CD4-positive, alpha-beta T cell (primary cell): ENCODE measurements around the gene KCNMB4. TPM values are rescaled to one million over a fixed set of nuclear protein-coding genes. Genes with fewer than 3 reads are reported as not detected.

Experiments
- ATAC-seq: fragments of 200-7000 bp; cut with Tn5 transposase; one replicate; pipeline ENCODE4 v1.10.0; 2022; ENCODE audit warnings: mild to moderate bottlenecking; ENCODE audit not compliant: poor library complexity
- CTCF ChIA-PET: fragments of 350-600 bp; sonication (Branson Sonifier 250); formaldehyde crosslinking; loops from one replicate; lab custom pipeline; 2021; ENCODE audit warnings: antibody characterized with exemption, inconsistent platforms; lab: Charles Lee
- POLR2A ChIA-PET: fragments of 350-600 bp; sonication (Branson Sonifier 250); formaldehyde crosslinking; loops from one replicate; lab custom pipeline; 2021; ENCODE audit warnings: antibody characterized with exemption, inconsistent platforms; lab: Charles Lee
- DNase-seq, 14 experiments: peaks; one replicate each; pipeline ENCODE4 v3.0.0-alpha.2; 2013 to 2020; ENCODE audit warnings: mixed read lengths in 2 of 14
- H3K27ac ChIP-seq, 2 donors: one replicate each; pipeline versions ENCODE4 v1.5.1 to v1.7.0; 2013; ENCODE audit warnings: low read length in 2 of 2, low read depth in 1 of 2, mild to moderate bottlenecking in 1 of 2
- H3K27me3 ChIP-seq, 2 experiments: 1 replicate in 1 of 2; 2 replicates in 1 of 2; pipeline versions ENCODE4 v1.6.1 to v1.7.0; 2013; ENCODE audit warnings: low read length in 2 of 2, control low read depth in 1 of 2, mild to moderate bottlenecking in 1 of 2, moderate library complexity in 1 of 2; ENCODE audit not compliant: insufficient read depth in 2 of 2, control insufficient read depth in 1 of 2
- H3K36me3 ChIP-seq: one replicate; pipeline ENCODE4 v1.6.1; 2013; ENCODE audit warnings: low read length, control low read depth; ENCODE audit not compliant: insufficient read depth
- H3K4me1 ChIP-seq: one replicate; pipeline ENCODE4 v1.6.1; 2013; ENCODE audit warnings: low read length, control low read depth; ENCODE audit not compliant: insufficient read depth
- H3K4me3 ChIP-seq: one replicate; pipeline ENCODE4 v1.5.1; 2013; ENCODE audit warnings: mild to moderate bottlenecking, low read length, moderate library complexity
- H3K9me3 ChIP-seq, 2 experiments: 1 replicate in 1 of 2; 2 replicates in 1 of 2; pipeline versions ENCODE4 v1.6.1 to v1.7.0; 2013; ENCODE audit warnings: low read length in 2 of 2, mild to moderate bottlenecking in 2 of 2, control low read depth in 1 of 2, moderate library complexity in 1 of 2; ENCODE audit not compliant: control insufficient read depth in 1 of 2, insufficient read depth in 1 of 2
- H3K27ac Mint-ChIP-seq: one replicate; pipeline ENCODE4 v1.8.0; 2020; ENCODE audit warnings: mixed read lengths
- H3K27me3 Mint-ChIP-seq: one replicate; pipeline ENCODE4 v1.8.0; 2021; ENCODE audit warnings: mixed read lengths
- H3K36me3 Mint-ChIP-seq: one replicate; pipeline ENCODE4 v1.8.0; 2021; ENCODE audit warnings: low read depth, mixed read lengths
- H3K4me1 Mint-ChIP-seq: one replicate; pipeline ENCODE4 v1.8.0; 2021; ENCODE audit warnings: low read depth, mixed read lengths
- H3K4me3 Mint-ChIP-seq: one replicate; pipeline ENCODE4 v1.8.0; 2020; ENCODE audit warnings: mild to moderate bottlenecking, mixed read lengths
- H3K9me3 Mint-ChIP-seq: one replicate; pipeline ENCODE4 v1.8.0; 2020; ENCODE audit warnings: mixed read lengths
- CTCF ChIP-seq: fragments of 200-600 bp; IDR thresholded peaks from one replicate; pipeline ENCODE4 v1.8.0; 2022; ENCODE audit warnings: antibody characterized with exemption, mild to moderate bottlenecking
- intact Hi-C, 2 experiments: fragments of 100-400 bp; cut with DNase I in 1 of 2; cut with micrococcal nuclease in 1 of 2; formaldehyde crosslinking; loops; one replicate each; pipeline versions ENCODE4 v1.15.1 to v1.9.0; 2023 to 2025; cut with DNase I, micrococcal nuclease
- total RNA-seq, 174 experiments: library from RNA in 2 of 174; stranded (reverse) in 2 of 174; gene quantifications; one replicate each; pipeline ENCODE4 v1.2.3 and lab custom pipeline; 2021 to 2026

Gene KCNMB4
- total RNA-seq, 2 experiments from 2014 or later, result 0.53 to 0.71 TPM

- Histone ChIP-seq H3K36me3 (no peaks in the 10 kb centered on the region), H3K27me3 (peaks cover 0 to 5% of the 10 kb centered on the region in 2 experiments), H3K9me3 (peaks cover 9 to 12% of the 10 kb centered on the region in 2 experiments), H3K4me3 (no peak overlapping the region), H3K27ac (no peak overlapping the region), H3K4me1 (no peaks in the 10 kb centered on the region)
- H3K9me3 Mint-ChIP-seq, result no peaks in the 10 kb centered on the region
- POLR2A ChIA-PET, result no interaction called here
- no peak for ATAC-seq
- no peaks in the 10 kb centered on the region for H3K27me3 Mint-ChIP-seq
- H3K4me3 Mint-ChIP-seq, result no peak overlapping the region
- CTCF ChIA-PET, result interaction anchor here (0.7 kb wide), 1 partner anchor 31 kb away, joined by 5 read pairs; no protein-coding TSS in a partner anchor
- H3K4me1 Mint-ChIP-seq, result no peaks in the 10 kb centered on the region
- no peak overlapping the region for H3K27ac Mint-ChIP-seq
- TF ChIP-seq CTCF, result no peak
- no peaks in the 10 kb centered on the region for H3K36me3 Mint-ChIP-seq
- intact Hi-C loops, result no loop called here
- no peak for DNase-seq
Measured at GRCh38 chr12:70466753-70467152, 100.7 kb downstream of the KCNMB4 start.

- Mint-ChIP-seq H3K36me3 (no peaks in the 10 kb centered on the region), H3K27me3 (no peaks in the 10 kb centered on the region), H3K4me3 (no peak overlapping the region), H3K4me1 (no peaks in the 10 kb centered on the region), H3K27ac (no peak overlapping the region), H3K9me3 (no peaks in the 10 kb centered on the region)
- DNase-seq (no peak), ATAC-seq (no peak)
- no peaks in the 10 kb centered on the region for H3K36me3 ChIP-seq
- peaks cover 0 to 5% of the 10 kb centered on the region in 2 experiments for H3K27me3 ChIP-seq
- TF ChIP-seq CTCF, result no peak
- ChIA-PET CTCF (no interaction called here), POLR2A (no interaction called here)
- no peak overlapping the region for H3K27ac ChIP-seq
- no peak overlapping the region for H3K4me3 ChIP-seq
- H3K4me1 ChIP-seq, result no peaks in the 10 kb centered on the region
- intact Hi-C loops, result no loop called here
- H3K9me3 ChIP-seq, result peaks cover 9 to 12% of the 10 kb centered on the region in 2 experiments
Measured at GRCh38 chr12:70467476-70467875, 101.4 kb downstream of the KCNMB4 start.

GRCh38 chr12:70467918-70468733, 102.0 kb downstream of the KCNMB4 start:
- H3K4me3 ChIP-seq, result no peak overlapping the region
- H3K27ac Mint-ChIP-seq, result no peak overlapping the region
- ATAC-seq (no peak), DNase-seq (no peak)
- intact Hi-C loops, result no loop called here
- CTCF ChIA-PET, result no interaction called here
- H3K27me3 Mint-ChIP-seq, result no peaks in the 10 kb centered on the region
- peaks cover 0 to 5% of the 10 kb centered on the region in 2 experiments for H3K27me3 ChIP-seq
- no peaks in the 10 kb centered on the region for H3K4me1 ChIP-seq
- no peaks in the 10 kb centered on the region for H3K9me3 Mint-ChIP-seq
- no peak for TF ChIP-seq CTCF
- POLR2A ChIA-PET, result no interaction called here
- H3K4me3 Mint-ChIP-seq, result no peak overlapping the region
- no peak overlapping the region for H3K27ac ChIP-seq
- H3K36me3 Mint-ChIP-seq, result no peaks in the 10 kb centered on the region
- H3K9me3 ChIP-seq, result peaks cover 9 to 12% of the 10 kb centered on the region in 2 experiments
- no peaks in the 10 kb centered on the region for H3K4me1 Mint-ChIP-seq
- H3K36me3 ChIP-seq, result no peaks in the 10 kb centered on the region
